Kidney (tissue), 14 donors: ENCODE measurements around the gene CEP55. TPM values are rescaled to one million over a fixed set of nuclear protein-coding genes. Genes with fewer than 3 reads are reported as not detected.

Experiments
- DNase-seq, 5 donors: peaks; one replicate each; pipeline ENCODE4 v3.0.0-alpha.2; 2013 to 2020
- FAIRE-seq: peaks from 2 replicates; lab custom pipeline; 2012; peaks lifted over from hg19 to GRCh38; lab: Jason Lieb, UNC
- H3K27ac ChIP-seq, 2 donors: one replicate each; pipeline ENCODE4 v1.7.0; 2013; ENCODE audit warnings: low read depth in 2 of 2, low read length in 2 of 2, inconsistent platforms in 1 of 2
- H3K27me3 ChIP-seq: one replicate; pipeline ENCODE4 v1.7.1; 2013; ENCODE audit warnings: low read length, inconsistent platforms; ENCODE audit not compliant: control insufficient read depth, insufficient read depth
- H3K36me3 ChIP-seq, 3 donors: one replicate each; pipeline versions ENCODE4 v1.7.0 to v1.7.1; 2013; ENCODE audit warnings: low read length in 3 of 3, control low read depth in 1 of 3, inconsistent platforms in 1 of 3; ENCODE audit not compliant: insufficient read depth in 3 of 3, control insufficient read depth in 2 of 3
- H3K4me1 ChIP-seq, 3 donors: one replicate each; pipeline versions ENCODE4 v1.7.0 to v1.7.1; 2013; ENCODE audit warnings: low read length in 3 of 3, inconsistent platforms in 1 of 3, low read depth in 1 of 3; ENCODE audit not compliant: control insufficient read depth in 2 of 3, insufficient read depth in 2 of 3
- H3K4me3 ChIP-seq, 3 donors: one replicate each; pipeline versions ENCODE4 v1.7.0 to v1.8.1; 2013; ENCODE audit warnings: low read length in 3 of 3, control low read depth in 1 of 3, inconsistent platforms in 1 of 3
- H3K9ac ChIP-seq, 3 donors: one replicate each; pipeline versions ENCODE4 v1.7.0 to v1.7.1; 2013; ENCODE audit warnings: low read length in 3 of 3, control low read depth in 1 of 3, inconsistent platforms in 1 of 3
- H3K9me3 ChIP-seq, 3 donors: one replicate each; pipeline versions ENCODE4 v1.7.0 to v1.7.1; 2013; ENCODE audit warnings: low read length in 3 of 3, control low read depth in 1 of 3, inconsistent platforms in 1 of 3; ENCODE audit not compliant: control insufficient read depth in 2 of 3, insufficient read depth in 1 of 3
- intact Hi-C: fragments of 100-400 bp; cut with DNase I; formaldehyde crosslinking; loops from one replicate; pipeline ENCODE4 v1.11.1; 2022
- polyA plus RNA-seq: library from polyadenylated mRNA; stranded (reverse); fragments of 350-450 nt; fragmentation: Illumina TruSeq; extraction: RNeasy Lipid Tissue Mini Kit (QIAGEN cat#74804); gene quantifications from one replicate; pipeline ENCODE4 v1.2.3, GENCODE V29; 2014; ENCODE audit warnings: low read depth, low replicate concordance; ENCODE audit not compliant: insufficient read depth
- total RNA-seq: library from RNA; stranded (reverse); fragmentation: NEBNext Ultra II Directional; extraction: Animal tissue kit (Norgen Biotek cat#: 25700); gene quantifications from one replicate; pipeline ENCODE4 v1.2.1, GENCODE V29; 2021
- TF ChIP-seq, protein P1 (sequence below): IDR thresholded peaks from 3 replicates; pipeline ENCODE4 v1.5.1; 2012; ENCODE audit warnings: mild to moderate bottlenecking, moderate library complexity, borderline replicate concordance; ENCODE audit not compliant: insufficient read depth; ENCODE audit errors: extremely low read depth
- donor health status: control.
- donor health status: control.
- donor health status: control.
- donor health status: control.
- donor health status: control.
- donor health status: DM: yes; HTN: yes; CAD: no.
- donor health status: Normal renal cell carcinoma (clear cell type).

CEP55 gene
- total and polyA plus RNA-seq, 2 donors from 2014 or later: 0.39 to 0.88 TPM

DNA sequence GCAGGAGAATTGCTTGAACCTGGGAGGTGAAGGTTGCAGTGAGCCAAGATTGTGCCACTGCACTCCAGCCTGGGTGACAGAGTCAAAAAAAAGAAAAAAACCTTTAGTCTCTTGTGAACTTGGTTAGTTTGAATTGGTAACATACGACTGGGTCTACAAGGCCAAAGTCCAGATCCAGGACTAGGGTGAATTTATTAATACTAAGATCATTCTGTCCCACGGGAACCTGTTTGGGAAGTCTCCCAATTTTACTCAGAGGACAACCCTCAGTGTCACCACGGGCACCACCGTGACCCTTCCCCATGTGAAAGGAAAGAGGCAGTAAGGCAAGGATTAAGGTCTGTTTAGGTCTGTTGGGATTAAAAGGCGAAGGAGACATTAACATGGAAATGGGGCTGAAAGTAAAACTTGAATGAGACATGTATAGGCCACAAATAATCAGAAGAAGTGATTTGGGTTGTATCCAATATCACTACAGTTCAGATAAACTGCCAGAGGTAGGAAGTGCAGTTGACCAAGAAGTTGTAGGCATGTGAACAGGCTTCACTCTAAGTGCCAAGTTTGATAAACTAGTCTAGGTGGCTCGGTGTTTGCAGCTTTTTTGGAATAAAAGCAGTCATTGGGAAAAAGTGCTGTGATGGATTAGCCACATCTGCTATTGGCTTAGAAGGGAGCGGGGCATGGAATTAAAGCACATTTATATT lies 45.0 kb upstream of the CEP55 start:
- H3K4me1 ChIP-seq: peaks cover 0 to 4% (median 0%) of the 10 kb centered on the region in 3 donors

DNA sequence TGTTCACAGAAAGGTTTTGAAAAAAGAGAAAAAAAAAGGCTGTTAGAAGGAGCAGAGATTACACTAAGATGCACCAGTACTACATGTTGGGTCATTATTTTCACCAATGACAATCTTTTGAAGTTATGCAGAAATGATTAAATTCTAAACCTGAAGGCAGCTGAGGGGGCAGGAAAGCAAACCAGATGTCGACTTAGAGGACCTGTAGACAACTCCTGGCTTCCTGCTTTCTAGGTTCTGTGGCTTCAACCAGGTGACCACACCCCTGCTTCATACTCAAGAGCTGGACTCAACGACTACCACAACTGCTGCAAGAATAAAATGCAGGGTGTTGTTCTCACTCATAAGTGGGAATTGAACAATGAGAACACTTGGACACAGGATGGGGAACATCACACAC lies 44.3 kb upstream of the CEP55 start:
- Histone ChIP-seq H3K36me3 (peaks cover 0 to 5% (median 0%) of the 10 kb centered on the region in 3 donors), H3K9me3 (no peaks in the 10 kb centered on the region), H3K4me1 (peaks cover 0 to 4% (median under 1%) of the 10 kb centered on the region in 3 donors), H3K9ac (no peak overlapping the region), H3K27me3 (no peaks in the 10 kb centered on the region), H3K4me3 (no peak overlapping the region), H3K27ac (no peak overlapping the region)
- FAIRE-seq (no peak), DNase-seq (no peak)
- intact Hi-C loops: no loop called here
- TF ChIP-seq, protein P1, sequence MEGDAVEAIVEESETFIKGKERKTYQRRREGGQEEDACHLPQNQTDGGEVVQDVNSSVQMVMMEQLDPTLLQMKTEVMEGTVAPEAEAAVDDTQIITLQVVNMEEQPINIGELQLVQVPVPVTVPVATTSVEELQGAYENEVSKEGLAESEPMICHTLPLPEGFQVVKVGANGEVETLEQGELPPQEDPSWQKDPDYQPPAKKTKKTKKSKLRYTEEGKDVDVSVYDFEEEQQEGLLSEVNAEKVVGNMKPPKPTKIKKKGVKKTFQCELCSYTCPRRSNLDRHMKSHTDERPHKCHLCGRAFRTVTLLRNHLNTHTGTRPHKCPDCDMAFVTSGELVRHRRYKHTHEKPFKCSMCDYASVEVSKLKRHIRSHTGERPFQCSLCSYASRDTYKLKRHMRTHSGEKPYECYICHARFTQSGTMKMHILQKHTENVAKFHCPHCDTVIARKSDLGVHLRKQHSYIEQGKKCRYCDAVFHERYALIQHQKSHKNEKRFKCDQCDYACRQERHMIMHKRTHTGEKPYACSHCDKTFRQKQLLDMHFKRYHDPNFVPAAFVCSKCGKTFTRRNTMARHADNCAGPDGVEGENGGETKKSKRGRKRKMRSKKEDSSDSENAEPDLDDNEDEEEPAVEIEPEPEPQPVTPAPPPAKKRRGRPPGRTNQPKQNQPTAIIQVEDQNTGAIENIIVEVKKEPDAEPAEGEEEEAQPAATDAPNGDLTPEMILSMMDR: no peak

More for the DNA sequence above, 45.0 kb upstream of the CEP55 start:
- intact Hi-C loops: no loop called here
- TF ChIP-seq, protein P1: no peak
- no peak overlapping the region for H3K9ac ChIP-seq
- no peak for FAIRE-seq
- H3K36me3 ChIP-seq: peaks cover 0 to 5% (median 0%) of the 10 kb centered on the region in 3 donors
- H3K27ac ChIP-seq: no peak overlapping the region
- no peaks in the 10 kb centered on the region for H3K9me3 ChIP-seq
- H3K4me3 ChIP-seq: no peak overlapping the region
- DNase-seq: no peak
- no peaks in the 10 kb centered on the region for H3K27me3 ChIP-seq

DNA sequence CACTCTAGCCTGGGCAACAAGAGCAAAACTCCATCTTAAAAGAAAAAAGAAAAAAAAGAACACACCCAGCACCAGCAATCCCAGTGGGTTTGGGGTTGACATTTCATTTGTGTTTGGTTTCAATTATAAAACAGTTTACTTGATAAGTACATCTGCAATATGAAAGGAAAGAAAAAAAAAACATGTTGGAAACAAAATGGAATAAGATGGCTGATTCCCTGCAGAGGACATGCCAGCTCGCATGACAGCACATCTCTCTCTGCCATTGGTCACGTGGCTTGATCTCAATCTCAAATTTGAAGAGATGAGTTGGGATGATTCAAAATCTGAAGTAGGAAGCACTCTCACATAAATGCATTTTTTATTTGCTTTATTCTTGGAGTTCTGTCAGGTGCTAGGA lies 42.3 kb upstream of the CEP55 start:
- intact Hi-C loops: no loop called here
- no peak for FAIRE-seq
- DNase-seq: no peak
- Histone ChIP-seq H3K36me3 (peaks cover 0 to 5% (median 0%) of the 10 kb centered on the region in 3 donors), H3K27me3 (no peaks in the 10 kb centered on the region), H3K9me3 (no peaks in the 10 kb centered on the region), H3K4me1 (peaks cover 4 to 17% (median 11%) of the 10 kb centered on the region in 3 donors), H3K4me3 (no peak overlapping the region), H3K27ac (no peak overlapping the region), H3K9ac (no peak overlapping the region)
- TF ChIP-seq, protein P1: no peak
